ENCODE data around the gene MXD1.

MXD1 gene

GRCh38 chr2:69973335-69973735, 58.4 kb downstream of the MXD1 start:
- Histone ChIP-seq H3K27me3 (replicated peaks; ENCODE audit: insufficient read depth, low read length) (no peaks in the 10 kb centered on the region), H3K4me1 (ENCODE audit: low read length) (no peaks in the 10 kb centered on the region), H3K9me3 (replicated peaks; ENCODE audit: insufficient read depth, low read length) (no peaks in the 10 kb centered on the region), H4K20me1 (ENCODE audit: insufficient read depth, low read length) (no peaks in the 10 kb centered on the region), H3K4me2 (ENCODE audit: low read depth, low read length) (no peak overlapping the region), H3F3A (ENCODE audit: insufficient read depth, low read length) (no peaks in the 10 kb centered on the region), H3K79me2 (ENCODE audit: low read length) (no peaks in the 10 kb centered on the region), H3K9me2 (replicated peaks; ENCODE audit: insufficient read depth, low read length) (no peaks in the 10 kb centered on the region), H3K4me3 (ENCODE audit: low read length) (no peak overlapping the region), H3K9ac (ENCODE audit: low read length) (no peak overlapping the region), H3K27ac (ENCODE audit: low read length) (no peak overlapping the region), H3K36me3 (replicated peaks; ENCODE audit: insufficient read depth, low read length) (no peaks in the 10 kb centered on the region), H2AFZ (ENCODE audit: low read length) (no peak overlapping the region)
- DNase-seq = no peak
- TF ChIP-seq CTCF (IDR thresholded peaks at IDR 0.05; ENCODE audit: low read length) (no peak), EZH2phosphoT487 (IDR thresholded peaks at IDR 0.05; ENCODE audit: low read length) (no peak), EZH2 (optimal IDR thresholded peaks at IDR 0.05; ENCODE audit: low read depth, low read length) (no peak)

GRCh38 chr2:69975136-69975852, 60.4 kb downstream of the MXD1 start:
- no peaks in the 10 kb centered on the region for H4K20me1 ChIP-seq (ENCODE audit: insufficient read depth, low read length)
- H3K27ac ChIP-seq (ENCODE audit: low read length) = no peak overlapping the region
- no peak for DNase-seq
- no peaks in the 10 kb centered on the region for H3K36me3 ChIP-seq (replicated peaks; ENCODE audit: insufficient read depth, low read length)
- H3F3A ChIP-seq (ENCODE audit: insufficient read depth, low read length) = no peaks in the 10 kb centered on the region
- TF ChIP-seq EZH2 (optimal IDR thresholded peaks at IDR 0.05; ENCODE audit: low read depth, low read length) (no peak), CTCF (IDR thresholded peaks at IDR 0.05; ENCODE audit: low read length) (no peak), EZH2phosphoT487 (IDR thresholded peaks at IDR 0.05; ENCODE audit: low read length) (no peak)
- no peak overlapping the region for H2AFZ ChIP-seq (ENCODE audit: low read length)
- H3K4me1 ChIP-seq (ENCODE audit: low read length) = no peaks in the 10 kb centered on the region
- no peaks in the 10 kb centered on the region for H3K9me2 ChIP-seq (replicated peaks; ENCODE audit: insufficient read depth, low read length)
- no peak overlapping the region for H3K4me2 ChIP-seq (ENCODE audit: low read depth, low read length)
- H3K9me3 ChIP-seq (replicated peaks; ENCODE audit: insufficient read depth, low read length) = no peaks in the 10 kb centered on the region
- no peaks in the 10 kb centered on the region for H3K27me3 ChIP-seq (replicated peaks; ENCODE audit: insufficient read depth, low read length)
- no peak overlapping the region for H3K9ac ChIP-seq (ENCODE audit: low read length)
- H3K4me3 ChIP-seq (ENCODE audit: low read length) = no peak overlapping the region
- no peaks in the 10 kb centered on the region for H3K79me2 ChIP-seq (ENCODE audit: low read length)

GRCh38 chr2:69975853-69976462, 61.0 kb downstream of the MXD1 start:
- DNase-seq = no peak

More at GRCh38 chr2:69975853-69976462, 61.0 kb downstream of the MXD1 start:
- no peak overlapping the region for H2AFZ ChIP-seq (ENCODE audit: low read length)
- no peak overlapping the region for H3K27ac ChIP-seq (ENCODE audit: low read length)
- no peak overlapping the region for H3K4me2 ChIP-seq (ENCODE audit: low read depth, low read length)
- no peaks in the 10 kb centered on the region for H3F3A ChIP-seq (ENCODE audit: insufficient read depth, low read length)
- no peaks in the 10 kb centered on the region for H3K79me2 ChIP-seq (ENCODE audit: low read length)
- no peaks in the 10 kb centered on the region for H4K20me1 ChIP-seq (ENCODE audit: insufficient read depth, low read length)
- H3K9me2 ChIP-seq (replicated peaks; ENCODE audit: insufficient read depth, low read length) = no peaks in the 10 kb centered on the region
- no peak for TF ChIP-seq CTCF (IDR thresholded peaks at IDR 0.05; ENCODE audit: low read length)
- TF ChIP-seq EZH2 (optimal IDR thresholded peaks at IDR 0.05; ENCODE audit: low read depth, low read length) = no peak
- no peak for TF ChIP-seq EZH2phosphoT487 (IDR thresholded peaks at IDR 0.05; ENCODE audit: low read length)
- no peaks in the 10 kb centered on the region for H3K4me1 ChIP-seq (ENCODE audit: low read length)
- H3K9ac ChIP-seq (ENCODE audit: low read length) = no peak overlapping the region
- H3K9me3 ChIP-seq (replicated peaks; ENCODE audit: insufficient read depth, low read length) = no peaks in the 10 kb centered on the region
- H3K4me3 ChIP-seq (ENCODE audit: low read length) = no peak overlapping the region
- no peaks in the 10 kb centered on the region for H3K27me3 ChIP-seq (replicated peaks; ENCODE audit: insufficient read depth, low read length)
- H3K36me3 ChIP-seq (replicated peaks; ENCODE audit: insufficient read depth, low read length) = no peaks in the 10 kb centered on the region

Data from MM.1S (cell line).